Measurements from ENCODE around the gene HAUS8.

- TF ChIP-seq TAF1 (IDR thresholded peaks at IDR 0.05; ENCODE audit: borderline replicate concordance, insufficient read depth, low read length) (no peak), POLR2AphosphoS5 (IDR thresholded peaks at IDR 0.05; ENCODE audit: low read depth, low read length) (no peak), REST (IDR thresholded peaks at IDR 0.05; ENCODE audit: insufficient read depth in 1 of 2, low read depth in 2 of 2, low read length in 2 of 2) (no peak)
Measured at GRCh38 chr19:17020385-17020784, 54.9 kb downstream of the HAUS8 start.
